OCI-LY7 (cell line): ENCODE data around the gene CCDC187.

Experiments used
- EZH2phosphoT487 ChIP-seq: fragments of 200-600 bp; sonication (generic); IDR thresholded peaks from 2 replicates; pipeline ENCODE4 v1.6.1; 2018; ENCODE audit warnings: low read depth, borderline replicate concordance, mild to moderate bottlenecking, mixed run types, antibody characterized with exemption, low read length, moderate library complexity, mixed read lengths
- TF ChIP-seq, protein P1 (sequence below): fragments of 200-600 bp; sonication (generic); conservative IDR thresholded peaks from 2 replicates; pipeline ENCODE4 v1.5.1; 2014; ENCODE audit warnings: mild to moderate bottlenecking, antibody characterized with exemption, low read length, moderate library complexity, mixed read lengths

DNA sequence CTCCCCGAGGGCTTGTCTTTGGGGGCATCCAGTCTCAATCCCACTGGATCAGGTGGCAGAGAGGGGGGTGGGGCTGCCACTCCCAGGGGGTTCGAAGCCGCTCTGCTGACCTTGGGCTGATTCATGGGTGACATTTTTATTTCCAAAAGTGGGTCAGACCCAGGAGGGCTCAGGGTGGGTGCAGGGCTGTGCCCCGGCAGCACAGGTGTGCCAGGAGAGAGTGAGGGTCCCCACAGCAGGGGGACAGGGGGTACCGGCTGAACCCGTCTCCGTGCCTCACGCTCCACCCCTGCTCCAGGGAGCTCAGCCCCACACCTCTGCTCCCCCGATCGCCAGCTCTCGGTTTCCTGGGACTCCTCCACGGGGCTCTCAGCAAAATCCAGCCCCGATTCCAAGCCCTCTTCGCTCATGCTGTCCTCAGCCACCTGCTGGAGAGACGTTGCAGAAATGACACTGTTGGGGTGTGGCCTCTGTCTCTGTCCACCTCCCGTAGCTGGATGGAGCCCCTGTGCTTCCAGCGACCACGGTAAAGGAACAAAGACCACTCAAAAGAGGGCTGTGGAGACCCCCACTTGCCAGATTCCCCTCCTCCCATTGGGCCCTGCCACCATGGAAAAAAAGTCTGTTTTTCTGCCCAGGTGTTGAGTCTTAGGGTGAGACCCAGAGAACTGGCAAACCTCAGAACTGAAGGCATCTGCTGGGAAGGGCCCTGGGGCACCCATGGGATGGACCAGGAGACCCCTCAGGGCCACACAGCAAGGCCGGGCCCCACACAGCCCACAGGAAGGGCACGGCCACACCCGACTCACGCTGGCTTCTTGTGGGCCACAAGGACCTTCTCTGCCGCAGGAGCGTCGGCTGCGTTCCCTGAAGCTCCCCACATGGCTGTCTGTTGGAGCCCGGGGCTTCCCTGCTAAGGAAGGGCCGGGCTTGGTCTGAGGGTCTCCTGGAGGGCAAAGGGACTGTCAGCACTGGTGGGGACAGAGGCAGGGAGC is 47.7 kb downstream of the CCDC187 start:
- TF ChIP-seq, protein P1, sequence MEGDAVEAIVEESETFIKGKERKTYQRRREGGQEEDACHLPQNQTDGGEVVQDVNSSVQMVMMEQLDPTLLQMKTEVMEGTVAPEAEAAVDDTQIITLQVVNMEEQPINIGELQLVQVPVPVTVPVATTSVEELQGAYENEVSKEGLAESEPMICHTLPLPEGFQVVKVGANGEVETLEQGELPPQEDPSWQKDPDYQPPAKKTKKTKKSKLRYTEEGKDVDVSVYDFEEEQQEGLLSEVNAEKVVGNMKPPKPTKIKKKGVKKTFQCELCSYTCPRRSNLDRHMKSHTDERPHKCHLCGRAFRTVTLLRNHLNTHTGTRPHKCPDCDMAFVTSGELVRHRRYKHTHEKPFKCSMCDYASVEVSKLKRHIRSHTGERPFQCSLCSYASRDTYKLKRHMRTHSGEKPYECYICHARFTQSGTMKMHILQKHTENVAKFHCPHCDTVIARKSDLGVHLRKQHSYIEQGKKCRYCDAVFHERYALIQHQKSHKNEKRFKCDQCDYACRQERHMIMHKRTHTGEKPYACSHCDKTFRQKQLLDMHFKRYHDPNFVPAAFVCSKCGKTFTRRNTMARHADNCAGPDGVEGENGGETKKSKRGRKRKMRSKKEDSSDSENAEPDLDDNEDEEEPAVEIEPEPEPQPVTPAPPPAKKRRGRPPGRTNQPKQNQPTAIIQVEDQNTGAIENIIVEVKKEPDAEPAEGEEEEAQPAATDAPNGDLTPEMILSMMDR: no peak; the same call in 1 of the 2 replicates
- no peak for TF ChIP-seq EZH2phosphoT487
